Kasumi-1 (cell line): ENCODE data around the gene MRTO4.
A peak's percentile ranks its signal among the peaks of the same experiment; 100 is the strongest.
"Not testable (repeated sequence)": the region's sequence is repeated elsewhere in the genome, so short reads cannot be mapped to it uniquely, and the experiment has no call there.

Experiments
- DNase-seq, 2 experiments: peaks; one replicate each; lab custom pipeline; 2025; lab: John Stamatoyannopoulos, UW

Gene MRTO4

DNA sequence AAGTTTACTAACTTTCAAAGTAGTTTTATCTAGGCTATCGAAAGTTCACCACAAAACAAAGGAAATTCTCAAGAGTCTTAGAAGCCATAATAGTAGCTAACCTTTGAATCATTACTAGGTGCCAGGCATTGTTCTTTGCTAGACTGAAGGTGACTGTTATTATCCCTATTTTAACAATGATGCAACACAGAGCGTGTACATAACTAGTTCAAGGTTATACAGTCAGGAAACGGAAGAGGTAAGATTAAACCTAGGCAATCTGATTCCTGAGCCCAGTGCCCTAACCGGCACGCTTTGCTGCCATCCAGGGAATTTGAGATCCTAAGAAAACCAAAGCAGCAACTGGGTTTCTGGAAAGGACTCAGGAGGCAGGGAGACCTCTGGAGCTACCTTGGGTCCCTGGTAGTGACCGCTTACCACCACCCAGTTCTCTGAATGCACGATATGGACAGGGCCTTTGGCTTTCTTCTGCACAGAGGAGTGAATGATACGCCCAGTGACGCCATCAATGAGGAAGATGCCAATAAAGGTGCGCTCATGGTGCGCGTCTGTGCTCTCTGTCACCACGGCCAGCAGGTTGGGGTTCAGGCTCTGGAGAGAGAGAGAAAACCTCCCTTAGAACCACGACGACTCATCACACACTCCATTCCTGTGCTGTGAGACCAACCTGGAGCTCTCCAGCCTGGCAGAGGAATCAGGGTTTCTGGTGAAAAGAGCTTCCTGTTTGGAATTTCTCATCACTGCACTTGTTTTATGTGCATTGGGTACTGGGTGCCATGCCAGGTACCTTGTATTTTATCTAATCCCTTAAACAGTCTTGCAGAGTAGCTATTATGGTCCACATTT lies 28.4 kb upstream of the MRTO4 start:
- no peak for DNase-seq

DNA sequence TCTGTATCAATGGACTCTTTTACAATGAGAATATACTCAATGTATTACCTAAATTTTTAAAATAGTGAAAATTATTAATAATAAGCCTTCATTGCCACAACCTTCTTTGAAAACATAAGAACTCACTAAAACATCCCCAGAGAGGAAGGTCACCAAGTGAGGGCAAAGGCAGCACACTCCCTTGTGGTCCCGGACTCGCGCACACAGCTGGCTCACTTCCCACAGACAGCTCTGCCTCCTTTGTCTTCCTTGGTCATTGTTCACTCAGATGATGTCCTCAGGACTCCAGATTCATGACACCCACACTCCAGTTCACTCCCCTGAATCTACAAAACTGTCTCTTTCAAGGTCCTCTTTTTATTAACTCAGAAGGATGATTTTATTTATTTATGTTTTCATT lies 22.4 kb upstream of the MRTO4 start:
- DNase-seq: no peak

DNA sequence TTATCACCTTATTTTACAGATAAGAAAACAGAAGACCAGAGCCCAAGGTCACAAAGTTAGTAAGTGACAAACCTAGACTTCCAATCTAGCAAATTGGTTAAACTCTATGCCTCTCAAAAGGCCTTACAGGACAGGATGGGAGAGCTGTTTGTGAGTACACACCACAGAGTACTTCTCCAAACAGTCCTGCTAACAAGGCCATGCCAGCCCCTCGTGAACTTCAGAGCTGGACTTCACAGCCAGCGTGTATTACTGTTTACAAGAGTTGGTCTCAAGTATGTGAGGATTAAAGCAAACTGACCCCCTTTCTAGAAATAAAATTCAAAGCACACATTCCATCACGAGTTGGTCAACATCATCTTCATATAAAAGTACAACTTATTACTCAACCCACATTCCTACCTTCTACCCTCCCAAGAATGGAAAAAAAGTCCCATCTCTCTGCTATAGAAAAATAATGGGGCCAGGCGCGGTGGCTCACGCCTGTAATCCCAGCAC lies 21.7 kb upstream of the MRTO4 start:
- no peak for DNase-seq

DNA sequence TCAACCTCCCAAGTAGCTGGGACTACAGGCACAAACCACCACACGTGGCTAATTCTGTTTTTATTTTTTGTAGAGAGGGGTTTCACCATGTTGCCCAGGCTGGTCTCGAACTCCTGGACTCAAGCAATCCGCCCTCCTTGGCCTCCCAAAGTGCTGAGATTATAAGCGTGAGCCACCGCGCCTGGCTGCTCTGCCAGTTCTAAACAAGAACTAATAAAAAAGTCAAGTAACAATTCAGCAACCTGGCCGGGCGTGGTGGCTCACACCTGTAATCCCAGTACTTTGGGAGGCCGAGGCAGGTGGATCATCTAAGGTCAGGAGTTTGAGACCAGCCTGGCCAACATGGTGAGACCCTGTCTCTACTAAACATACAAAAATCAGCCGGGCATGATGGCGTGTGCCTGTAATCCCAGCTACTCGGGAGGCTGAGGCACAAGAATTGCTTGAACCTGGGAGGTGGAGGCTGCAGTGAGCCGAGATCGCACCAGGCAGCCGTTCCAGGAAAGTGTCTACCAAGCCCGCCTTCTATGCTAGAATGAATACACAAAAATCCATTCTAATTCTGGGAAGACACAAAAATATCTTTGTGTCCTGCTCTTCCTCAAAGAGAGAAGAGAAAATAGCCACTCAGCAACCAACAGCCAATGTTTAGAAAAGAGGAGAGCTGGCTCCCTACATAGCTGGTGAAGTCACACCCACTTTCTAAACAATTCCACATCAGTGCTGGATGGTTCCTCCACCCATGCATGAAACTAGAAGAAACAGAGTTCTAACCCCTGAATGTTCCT lies 19.7 kb upstream of the MRTO4 start:
- DNase-seq: not testable (repeated sequence)

DNA sequence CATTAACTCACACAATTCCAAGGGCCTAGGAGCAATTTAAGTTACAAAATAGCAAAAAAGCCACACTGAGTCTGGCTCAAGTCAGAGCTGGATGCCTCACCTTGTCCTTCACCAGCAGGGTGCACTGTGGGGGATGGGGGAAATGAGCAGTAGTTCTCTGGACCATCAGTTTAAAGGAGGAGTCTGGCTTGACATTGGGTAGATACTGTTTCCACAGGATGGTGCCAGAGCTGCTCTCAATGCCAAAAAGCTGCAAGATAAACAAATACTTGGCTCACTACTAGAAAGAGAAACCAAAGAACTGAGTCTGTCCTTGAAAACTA lies 19.1 kb upstream of the MRTO4 start:
- peak in 1 of 2 experiments; percentile 1 for DNase-seq

DNA sequence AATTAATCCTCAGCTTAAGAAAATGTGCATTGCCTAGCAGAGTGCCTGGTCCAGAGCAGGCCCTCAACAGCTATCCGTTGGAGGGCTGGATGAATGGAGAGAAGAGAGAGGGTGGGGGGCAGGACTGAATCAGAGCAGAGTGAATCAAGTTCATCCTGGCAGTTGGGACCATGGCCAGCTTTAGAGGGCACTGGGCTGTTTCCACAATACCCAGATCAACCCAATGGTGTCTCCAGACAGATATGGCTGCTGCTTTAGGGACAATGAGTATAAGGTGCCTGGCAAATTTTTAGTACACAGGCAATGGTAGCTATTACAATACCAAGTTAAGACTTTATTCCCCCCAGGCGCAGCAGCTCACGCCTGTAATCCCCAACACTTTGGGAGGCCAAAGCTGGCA lies 17.4 kb upstream of the MRTO4 start:
- no peak for DNase-seq

DNA sequence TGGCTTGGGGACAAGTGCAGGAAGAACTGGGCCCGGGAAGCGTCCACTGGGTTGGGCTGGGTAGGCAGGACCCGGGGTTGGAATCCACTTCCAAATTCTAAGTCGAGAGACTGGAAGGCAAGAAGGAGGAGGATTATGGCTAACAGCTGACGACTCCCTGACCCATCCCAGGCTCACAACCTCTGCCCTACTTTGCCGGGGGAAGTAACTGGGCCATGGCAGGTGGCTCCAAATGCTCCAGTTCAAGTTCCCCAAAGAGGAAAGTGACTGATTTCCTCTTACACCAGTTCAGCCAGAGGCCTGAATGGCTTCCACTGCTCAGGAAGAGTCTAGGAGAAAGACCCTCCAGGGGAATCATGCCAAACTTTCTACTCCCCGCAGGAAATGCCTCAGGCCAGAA lies 11.7 kb upstream of the MRTO4 start:
- no peak for DNase-seq

DNA sequence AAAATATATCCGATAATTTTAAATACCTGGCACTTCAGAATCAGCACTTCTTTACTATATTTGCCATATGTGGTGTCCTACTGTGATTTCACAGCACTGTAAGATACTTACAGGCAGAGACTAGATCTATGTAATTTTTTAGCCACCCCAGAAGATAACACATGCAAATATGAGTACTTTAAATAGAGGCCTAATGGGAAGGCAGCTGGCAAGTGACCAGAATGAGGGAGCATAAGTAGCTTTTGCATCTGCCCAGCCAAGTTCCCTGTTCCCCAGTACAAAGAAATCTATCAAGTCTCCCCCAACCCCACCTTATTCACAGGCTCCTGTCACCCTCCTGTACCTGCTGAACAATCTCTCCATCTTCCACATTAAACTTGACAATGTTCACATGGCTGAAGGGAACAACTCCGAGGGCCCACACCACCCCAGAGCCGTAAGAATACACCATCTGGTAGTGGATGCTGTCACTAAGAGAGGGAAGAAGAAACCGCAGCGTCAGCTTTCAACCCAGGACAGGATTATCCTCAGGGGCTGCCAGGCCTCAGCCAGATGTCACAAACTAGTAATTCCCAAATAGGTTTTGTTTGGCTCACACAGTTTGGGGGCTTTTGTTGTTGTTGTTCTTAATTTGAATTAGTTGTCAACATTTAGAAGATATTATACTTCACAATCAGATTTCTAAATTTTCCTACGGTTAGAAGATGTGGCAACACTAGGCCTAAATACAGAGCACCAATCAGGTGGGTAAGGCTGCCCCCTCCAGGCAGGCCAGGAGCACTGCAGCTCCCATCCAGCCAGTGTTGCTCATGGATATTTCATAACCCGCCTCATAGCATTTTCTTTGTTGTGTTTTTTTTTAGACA lies 10.7 kb upstream of the MRTO4 start:
- peak; percentile 71 to 72 for DNase-seq

DNA sequence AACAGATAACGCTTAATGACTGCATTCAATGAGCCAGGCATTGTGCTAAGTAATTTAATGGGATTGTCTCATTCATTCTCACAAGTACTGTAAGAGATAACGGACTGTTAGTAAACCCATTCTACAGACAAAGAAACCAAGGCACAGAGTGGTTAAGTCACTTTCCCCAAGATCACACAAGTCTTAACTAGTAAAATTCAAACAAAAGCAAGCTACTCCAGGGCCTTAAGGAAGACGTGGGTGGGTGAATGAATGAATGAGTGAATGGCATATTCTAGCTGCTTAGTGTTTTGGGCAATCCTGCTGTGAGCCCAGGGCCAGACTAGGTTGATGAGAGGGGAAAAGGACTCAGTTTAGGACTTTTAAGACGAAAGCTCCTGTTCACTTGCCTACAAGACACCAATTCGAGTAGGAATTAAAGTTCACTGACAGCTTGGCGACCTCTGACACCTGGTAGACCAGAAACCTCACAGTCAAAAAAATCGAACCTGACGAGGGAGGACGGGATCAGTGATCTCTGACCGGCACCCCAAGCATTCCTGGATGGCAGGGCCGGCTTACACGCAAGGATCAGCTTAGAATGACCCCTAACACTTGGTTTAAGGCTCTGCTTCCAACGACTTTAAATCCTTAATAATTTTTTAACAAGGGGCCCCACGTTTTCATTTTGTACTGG lies 838 bp upstream of the MRTO4 start:
- no peak for DNase-seq

DNA sequence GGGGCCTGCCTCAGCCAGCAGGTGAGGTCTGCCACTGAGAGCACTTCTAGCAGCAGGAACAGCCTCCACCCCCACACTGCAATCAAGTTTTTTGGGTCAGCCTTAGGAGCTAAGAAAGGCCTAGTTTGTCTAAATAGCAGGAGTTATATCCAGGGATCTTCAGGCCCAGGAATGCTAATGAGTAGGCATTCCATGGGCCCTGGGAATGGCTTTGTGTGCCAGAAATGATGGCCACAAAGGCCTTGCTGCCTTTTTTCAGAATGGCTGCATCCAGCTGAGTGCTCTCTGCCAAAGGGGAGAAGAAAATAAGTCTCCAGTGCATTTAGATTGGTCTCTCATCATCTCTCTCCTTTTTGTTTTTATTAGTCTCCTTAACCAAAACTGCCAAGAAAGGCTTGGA lies 2.8 kb downstream of the MRTO4 start:
- DNase-seq: no peak

DNA sequence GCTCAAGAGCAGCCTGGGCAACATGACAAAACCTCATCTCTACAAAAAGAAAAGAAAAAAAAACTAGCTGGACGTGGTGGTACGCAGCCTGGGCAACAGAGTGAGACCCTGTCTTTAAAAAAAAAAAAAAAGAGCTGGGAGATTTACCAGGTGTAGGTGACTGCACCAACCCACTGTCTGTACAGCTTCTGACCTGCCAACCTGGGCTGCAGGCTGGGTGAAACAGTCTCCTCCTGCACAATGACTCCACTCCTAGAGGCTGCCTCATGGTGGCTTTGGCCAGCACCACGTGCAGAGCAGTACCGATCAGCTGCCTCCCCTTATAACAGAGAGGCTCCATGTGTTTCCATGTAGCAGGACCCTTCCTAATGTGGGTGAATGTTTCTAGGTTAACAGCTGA lies 3.7 kb downstream of the MRTO4 start:
- no peak for DNase-seq

DNA sequence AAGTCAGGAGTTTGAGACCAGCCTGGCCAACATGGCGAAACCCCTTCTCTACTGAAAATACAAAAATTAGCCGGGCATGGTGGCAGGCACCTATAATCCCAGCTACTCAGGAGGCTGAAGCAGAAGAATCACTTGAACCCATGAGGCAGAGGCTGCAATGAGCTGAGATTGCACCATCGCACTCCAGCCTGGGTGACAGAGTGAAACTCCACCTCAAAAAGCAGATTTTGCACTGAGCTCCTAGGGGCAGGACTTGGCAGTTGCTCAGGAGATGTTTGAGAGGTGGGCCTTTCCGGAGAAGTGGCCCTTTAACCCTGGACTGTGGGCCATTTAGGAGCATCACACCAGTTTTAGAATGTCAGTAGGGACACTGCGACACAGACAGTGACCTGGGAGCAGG lies 4.7 kb downstream of the MRTO4 start:
- not testable (repeated sequence) for DNase-seq

DNA sequence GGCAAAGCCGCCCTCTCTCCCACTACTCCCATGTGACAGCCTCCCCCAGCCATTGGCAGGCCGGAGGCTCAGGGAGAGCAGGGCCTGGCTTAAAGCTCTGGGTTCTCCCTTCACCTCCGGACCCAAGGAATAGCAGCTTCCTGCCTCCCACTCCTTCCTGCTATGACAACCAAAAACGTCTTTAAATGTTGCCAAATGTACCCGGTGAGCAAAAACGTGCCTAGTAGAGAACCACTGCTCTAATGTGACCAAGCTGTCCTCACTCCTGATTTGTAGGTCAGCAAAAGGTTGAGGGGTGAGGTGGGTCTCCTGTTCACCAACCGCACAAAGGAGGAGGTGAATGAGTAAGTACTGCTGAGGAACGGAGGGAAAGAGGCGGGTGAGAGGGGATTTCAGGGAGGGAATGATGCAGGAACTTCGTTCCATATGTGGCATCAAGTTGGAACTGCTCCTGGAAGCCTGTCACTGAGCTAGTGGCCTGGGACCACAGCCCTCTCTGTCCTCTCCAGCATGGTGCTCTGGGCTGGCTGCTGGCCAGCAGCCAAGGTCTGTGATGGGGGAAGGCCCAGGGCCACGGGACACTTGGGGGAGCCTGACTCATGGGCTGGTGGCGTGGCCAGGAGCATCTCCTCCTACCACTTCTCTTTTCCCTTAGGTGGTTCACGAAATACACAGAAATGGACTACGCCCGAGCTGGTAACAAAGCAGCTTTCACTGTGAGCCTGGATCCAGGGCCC lies 5.7 kb downstream of the MRTO4 start:
- no peak for DNase-seq

DNA sequence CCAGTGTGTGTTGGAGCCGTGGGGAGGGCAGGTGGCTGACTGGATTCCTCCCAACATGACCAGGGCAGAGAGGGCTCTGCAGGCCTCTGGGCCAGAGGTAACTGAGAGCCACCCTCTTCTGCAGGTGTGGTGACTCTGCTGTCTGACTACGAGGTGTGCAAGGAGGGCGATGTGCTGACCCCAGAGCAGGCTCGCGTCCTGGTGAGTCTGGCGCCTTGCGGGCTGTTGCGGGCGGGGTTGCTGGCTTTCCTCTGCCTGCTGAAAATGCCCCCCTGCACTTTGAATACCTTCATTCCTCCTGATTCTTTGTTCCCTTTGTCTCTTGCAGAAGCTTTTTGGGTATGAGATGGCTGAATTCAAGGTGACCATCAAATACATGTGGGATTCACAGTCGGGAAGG lies 6.7 kb downstream of the MRTO4 start:
- DNase-seq: no peak

DNA sequence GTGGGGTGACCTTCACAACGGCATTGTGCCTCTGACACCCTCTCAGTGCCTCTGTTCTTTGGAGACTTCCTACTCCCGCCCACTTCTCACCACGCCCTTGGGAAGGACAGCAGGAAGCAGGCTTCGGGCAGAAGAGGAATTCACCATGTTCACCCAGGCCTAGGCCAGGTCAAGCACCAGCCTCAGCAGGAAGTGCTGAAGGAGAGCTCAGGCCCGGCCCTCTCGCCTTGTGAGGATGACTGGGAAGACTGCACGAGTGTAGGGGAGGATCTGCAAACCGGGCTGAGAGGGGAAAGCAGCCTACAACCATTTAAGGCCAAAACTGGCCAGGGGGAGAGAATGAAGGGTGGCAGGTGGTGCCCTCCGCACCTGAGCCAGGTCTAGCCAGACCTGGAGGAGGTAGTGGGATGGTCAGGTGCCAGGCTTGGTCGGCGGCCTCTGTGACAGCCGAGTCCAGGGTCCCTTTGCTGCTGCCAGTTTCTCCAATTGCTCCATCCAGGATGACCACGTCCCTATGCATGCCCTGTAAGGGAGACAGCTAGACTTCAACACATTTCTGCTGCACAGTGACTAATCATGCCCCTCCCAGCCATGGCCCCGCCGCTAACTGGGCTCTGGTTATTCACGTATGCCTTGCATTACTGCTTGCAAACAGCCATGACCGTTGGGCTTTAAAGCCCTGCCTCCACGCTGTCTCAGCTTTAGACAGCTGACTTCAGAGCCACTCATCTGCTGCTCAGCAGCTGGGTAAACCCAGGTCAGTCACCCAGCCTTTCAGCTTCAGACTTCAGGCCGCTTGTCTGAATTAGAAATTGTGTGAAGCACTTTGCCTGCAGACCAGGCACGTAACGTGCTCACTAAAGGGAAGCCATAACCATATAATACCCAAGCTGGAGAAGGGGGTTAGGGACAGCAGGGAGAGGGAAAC lies 8.9 kb downstream of the MRTO4 start:
- DNase-seq: no peak

DNA sequence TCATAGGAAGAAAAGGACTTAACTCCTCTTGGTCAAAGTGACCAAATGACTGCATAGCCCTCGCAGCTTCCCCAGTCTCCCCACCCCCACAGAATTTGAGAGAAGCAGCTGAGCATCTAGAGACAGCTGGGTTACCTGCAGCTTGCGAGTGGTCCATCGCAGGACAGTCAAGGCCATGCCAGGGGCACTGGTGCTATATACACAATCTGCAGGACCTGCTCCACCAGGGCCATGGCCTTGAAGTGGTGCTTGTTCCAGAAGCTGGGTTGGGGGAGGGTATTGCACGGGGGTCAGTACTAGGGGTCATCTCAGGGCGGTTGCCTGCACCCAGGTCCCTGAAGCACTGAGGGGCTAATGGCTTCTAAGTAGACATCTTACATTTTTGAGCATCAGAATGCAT lies 10.4 kb downstream of the MRTO4 start:
- no peak for DNase-seq

DNA sequence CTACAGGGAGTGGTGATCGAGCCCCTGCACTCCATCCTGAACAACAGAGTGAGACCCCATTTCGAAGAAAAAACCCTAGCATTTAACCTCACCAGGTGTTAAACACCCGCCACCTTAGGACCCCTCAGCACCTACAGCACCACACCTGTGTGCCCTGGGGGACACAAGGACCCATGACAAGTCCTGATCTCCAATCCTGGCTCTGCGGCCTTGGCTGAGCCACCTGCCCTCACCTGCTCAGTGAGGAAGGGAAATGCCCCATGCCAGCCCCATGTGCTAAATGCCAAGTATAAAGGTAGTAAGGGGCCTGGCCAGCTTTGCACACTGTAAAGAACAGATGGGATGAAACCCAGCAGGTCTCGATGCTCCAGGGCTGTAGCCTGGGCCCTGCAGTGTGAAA lies 11.1 kb downstream of the MRTO4 start:
- DNase-seq: no peak

DNA sequence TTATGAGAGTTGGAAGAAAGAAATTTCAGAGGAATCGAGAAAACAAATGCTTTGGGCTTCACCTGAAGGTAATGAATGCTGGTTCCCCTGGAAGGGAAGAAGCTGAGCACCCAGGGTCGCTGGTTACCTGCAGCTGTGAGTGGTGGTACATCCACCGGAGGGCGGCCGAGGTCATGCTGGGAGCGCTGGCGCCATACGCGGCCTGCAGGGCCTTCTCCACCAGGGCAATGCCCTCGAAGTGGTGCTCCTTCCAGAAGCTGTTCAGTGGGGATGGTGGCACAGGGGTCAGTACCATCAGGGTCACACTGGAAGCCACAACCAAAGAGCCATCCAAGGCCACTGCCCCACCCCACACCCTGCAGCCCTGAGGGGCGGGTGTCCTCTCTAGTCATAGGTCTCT lies 16.8 kb downstream of the MRTO4 start:
- no peak for DNase-seq

DNA sequence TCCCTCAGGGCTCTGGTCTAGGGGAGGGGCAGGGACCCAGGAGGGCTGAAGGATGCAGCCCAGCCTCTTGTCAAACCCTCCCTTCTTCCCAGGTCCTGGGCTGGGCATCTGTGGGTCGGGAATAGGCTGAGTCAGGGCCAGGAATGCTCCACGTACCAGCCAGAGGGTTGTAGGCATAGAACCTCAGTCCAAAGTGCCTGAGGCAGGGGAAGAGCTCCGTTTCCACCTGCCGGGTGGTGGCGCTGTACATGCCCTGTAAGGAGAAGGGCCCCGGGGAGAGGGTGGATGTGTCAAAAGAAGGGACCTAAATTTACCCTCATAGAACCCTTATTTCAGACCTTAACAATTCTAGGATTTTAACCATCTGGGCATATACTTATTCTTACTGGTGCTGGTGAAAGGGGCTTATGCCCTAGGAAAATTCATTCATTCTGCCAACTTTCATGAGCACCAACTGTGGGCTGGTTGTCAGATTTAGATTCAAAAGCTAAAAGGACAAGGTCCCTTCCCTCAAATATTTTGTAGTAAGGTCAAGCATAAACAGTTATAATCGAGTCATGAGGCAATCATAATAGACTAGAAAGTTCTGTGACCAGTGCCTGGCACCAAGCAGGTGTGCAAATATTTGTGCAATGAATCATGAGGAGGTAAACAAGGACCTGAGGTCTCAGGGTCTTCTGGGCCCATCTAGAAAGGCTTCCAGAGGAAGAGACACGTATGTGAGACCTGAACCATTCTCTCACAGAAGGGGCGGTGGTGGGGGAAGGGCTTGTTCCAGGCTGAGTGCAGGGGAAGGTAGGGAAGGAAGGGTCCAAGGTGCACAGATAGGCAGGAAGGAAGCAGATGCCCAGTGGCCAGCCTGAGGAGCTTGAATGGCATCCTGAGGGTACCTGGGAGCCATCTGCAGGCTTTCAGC lies 18.1 kb downstream of the MRTO4 start:
- not testable (repeated sequence) for DNase-seq
